Pons (tissue), 1 donor: ENCODE measurements around the gene SLC12A1.
"Not testable (repeated sequence)": the region's sequence is repeated elsewhere in the genome, so short reads cannot be mapped to it uniquely, and the experiment has no call there.

Experiments
- DNase-seq: peaks from one replicate; pipeline ENCODE4 v3.0.0-alpha.2; 2016; ENCODE audit warnings: low spot score

The SLC12A1 gene

GRCh38 chr15:48309740-48310139 lies 103.6 kb downstream of the SLC12A1 start:
- DNase-seq = no peak

- no peak for DNase-seq
Observed at GRCh38 chr15:48313216-48313615, 107.1 kb downstream of the SLC12A1 start.

GRCh38 chr15:48315041-48315440 lies 108.9 kb downstream of the SLC12A1 start:
- no peak for DNase-seq

GRCh38 chr15:48317221-48317620 lies 111.1 kb downstream of the SLC12A1 start:
- no peak for DNase-seq

- DNase-seq = no peak
Observed at GRCh38 chr15:48318131-48318530, 112.0 kb downstream of the SLC12A1 start.

- DNase-seq = no peak
Observed at GRCh38 chr15:48323294-48323693, 117.2 kb downstream of the SLC12A1 start.

GRCh38 chr15:48324949-48325348 lies 118.8 kb downstream of the SLC12A1 start:
- no peak for DNase-seq

- no peak for DNase-seq
Observed at GRCh38 chr15:48325400-48325799, 119.3 kb downstream of the SLC12A1 start.

- DNase-seq = not testable (repeated sequence)
Observed at GRCh38 chr15:48326180-48326579, 120.1 kb downstream of the SLC12A1 start.

- DNase-seq = peak; percentile 11
Observed at GRCh38 chr15:48330105-48330785, 124.1 kb downstream of the SLC12A1 start.

GRCh38 chr15:48330855-48331795 lies 125.0 kb downstream of the SLC12A1 start, which contains the start of gene DUT:
DUT (plus strand) TSS chr15:48331429; CDS start chr15:48331516, 87 bp downstream.
- DNase-seq = peak; percentile 69

- DNase-seq = peak; percentile 51
Observed at GRCh38 chr15:48331796-48332641, 125.9 kb downstream of the SLC12A1 start.

GRCh38 chr15:48332642-48333034 lies 126.5 kb downstream of the SLC12A1 start:
- no peak for DNase-seq

- DNase-seq = no peak
Observed at GRCh38 chr15:48333540-48333939, 127.4 kb downstream of the SLC12A1 start.

- no peak for DNase-seq
Observed at GRCh38 chr15:48334260-48334659, 128.2 kb downstream of the SLC12A1 start.

- no peak for DNase-seq
Observed at GRCh38 chr15:48336940-48337339, 130.8 kb downstream of the SLC12A1 start.

GRCh38 chr15:48337607-48338006 lies 131.5 kb downstream of the SLC12A1 start:
- no peak for DNase-seq

GRCh38 chr15:48340111-48340510 lies 134.0 kb downstream of the SLC12A1 start:
- DNase-seq = no peak

- no peak for DNase-seq
Observed at GRCh38 chr15:48343865-48344264, 137.8 kb downstream of the SLC12A1 start.

GRCh38 chr15:48345516-48345915 lies 139.4 kb downstream of the SLC12A1 start:
- no peak for DNase-seq

- peak; percentile 75 for DNase-seq
Observed at GRCh38 chr15:48352474-48353072, 146.5 kb downstream of the SLC12A1 start.
